Panc1 (cell line): Measurements from ENCODE around the gene TBC1D12.

Experiments
- POLR2AphosphoS5 ChIP-seq: IDR thresholded peaks from 2 replicates; pipeline ENCODE4 v1.6.1; 2012; ENCODE audit warnings: mild to moderate bottlenecking, low read depth, low read length, moderate library complexity
- REST ChIP-seq, 2 experiments: IDR thresholded peaks; 2 replicates each; pipeline ENCODE4 v1.6.1; 2011 to 2012; ENCODE audit warnings: low read depth in 2 of 2, control low read depth in 1 of 2, low read length in 1 of 2, mild to moderate bottlenecking in 1 of 2, moderate library complexity in 1 of 2; ENCODE audit not compliant: insufficient read depth in 1 of 2
- SIN3A ChIP-seq: IDR thresholded peaks from 2 replicates; pipeline ENCODE4 v1.6.1; 2012; ENCODE audit warnings: low read depth, mild to moderate bottlenecking, low read length, moderate library complexity, borderline replicate concordance; ENCODE audit not compliant: insufficient read depth
- TCF7L2 ChIP-seq: IDR thresholded peaks from 2 replicates; pipeline ENCODE4 v1.6.1; 2011; ENCODE audit warnings: mild to moderate bottlenecking, low read depth, low read length, inconsistent platforms
- TF ChIP-seq, protein P1 (sequence below): fragments of 450-650 bp; IDR thresholded peaks from 2 replicates; pipeline ENCODE4 v1.5.1; 2017; ENCODE audit warnings: mild to moderate bottlenecking

DNA sequence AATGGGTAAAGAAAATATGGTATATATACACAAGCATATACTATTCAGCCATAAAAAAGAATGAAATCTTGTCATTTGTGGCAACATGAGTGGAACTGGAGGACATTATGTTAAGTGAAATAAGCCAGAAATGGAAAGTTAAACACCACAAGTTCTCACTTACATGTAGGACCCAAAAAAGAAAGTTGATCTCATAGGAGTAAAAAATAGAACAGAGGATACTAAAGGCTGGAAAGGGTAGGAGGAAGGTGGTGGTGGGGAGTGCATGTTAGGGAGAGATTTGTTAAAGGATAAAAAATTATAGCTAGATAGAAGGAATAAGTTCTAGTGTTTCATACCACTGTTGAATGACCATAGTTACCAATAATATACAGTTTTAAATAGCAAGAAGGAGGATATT, 48.4 kb downstream of the TBC1D12 start:
- TF ChIP-seq, protein P1, sequence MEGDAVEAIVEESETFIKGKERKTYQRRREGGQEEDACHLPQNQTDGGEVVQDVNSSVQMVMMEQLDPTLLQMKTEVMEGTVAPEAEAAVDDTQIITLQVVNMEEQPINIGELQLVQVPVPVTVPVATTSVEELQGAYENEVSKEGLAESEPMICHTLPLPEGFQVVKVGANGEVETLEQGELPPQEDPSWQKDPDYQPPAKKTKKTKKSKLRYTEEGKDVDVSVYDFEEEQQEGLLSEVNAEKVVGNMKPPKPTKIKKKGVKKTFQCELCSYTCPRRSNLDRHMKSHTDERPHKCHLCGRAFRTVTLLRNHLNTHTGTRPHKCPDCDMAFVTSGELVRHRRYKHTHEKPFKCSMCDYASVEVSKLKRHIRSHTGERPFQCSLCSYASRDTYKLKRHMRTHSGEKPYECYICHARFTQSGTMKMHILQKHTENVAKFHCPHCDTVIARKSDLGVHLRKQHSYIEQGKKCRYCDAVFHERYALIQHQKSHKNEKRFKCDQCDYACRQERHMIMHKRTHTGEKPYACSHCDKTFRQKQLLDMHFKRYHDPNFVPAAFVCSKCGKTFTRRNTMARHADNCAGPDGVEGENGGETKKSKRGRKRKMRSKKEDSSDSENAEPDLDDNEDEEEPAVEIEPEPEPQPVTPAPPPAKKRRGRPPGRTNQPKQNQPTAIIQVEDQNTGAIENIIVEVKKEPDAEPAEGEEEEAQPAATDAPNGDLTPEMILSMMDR, result no peak
- TF ChIP-seq REST (IDR thresholded peaks at IDR 0.05; ENCODE audit: insufficient read depth in 1 of 2, low read depth in 2 of 2, low read length in 1 of 2) (no peak), POLR2AphosphoS5 (no peak), SIN3A (no peak), TCF7L2 (no peak)
